Measurements from ENCODE around the gene TMEM171.
A peak's percentile ranks its signal among the peaks of the same experiment; 100 is the strongest.

Gene TMEM171

DNA sequence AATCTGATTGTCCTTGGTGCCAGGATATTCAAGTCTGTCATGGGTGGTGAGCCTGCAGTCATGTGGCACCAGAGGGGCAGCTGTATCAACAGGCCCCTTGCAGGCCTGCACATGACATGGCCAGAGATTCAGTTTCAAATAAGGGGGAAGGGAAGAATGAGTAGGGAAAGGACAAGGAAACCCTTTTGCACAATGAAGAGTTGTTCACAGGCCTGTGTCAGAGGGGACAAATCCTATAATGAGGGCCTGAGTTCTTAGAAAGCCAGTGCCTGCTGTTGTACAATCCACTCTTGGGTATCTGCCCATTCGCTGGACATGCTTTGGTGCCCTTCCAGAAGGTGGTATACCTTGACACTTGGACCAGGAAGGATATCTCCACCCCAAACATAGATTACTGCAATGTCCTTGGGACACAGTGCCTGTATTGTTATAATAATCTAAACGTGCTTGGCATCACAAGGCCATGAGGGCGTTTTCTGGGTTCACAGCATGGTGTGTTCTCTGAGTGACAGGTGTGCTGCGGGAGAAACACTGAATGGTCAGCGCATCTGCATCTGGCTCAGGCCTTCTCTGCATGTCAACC, 1.9 kb upstream of the TMEM171 start:
- no peak for DNase-seq (ENCODE audit: low read depth in 2 of 2)
- no peak overlapping the region for H3K4me3 ChIP-seq (replicated peaks in 1 of 2; ENCODE audit: low read depth in 2 of 2, low read length in 2 of 2)
- no peak for TF ChIP-seq CTCF (IDR thresholded peaks at IDR 0.05; ENCODE audit: low read depth, low read length)

DNA sequence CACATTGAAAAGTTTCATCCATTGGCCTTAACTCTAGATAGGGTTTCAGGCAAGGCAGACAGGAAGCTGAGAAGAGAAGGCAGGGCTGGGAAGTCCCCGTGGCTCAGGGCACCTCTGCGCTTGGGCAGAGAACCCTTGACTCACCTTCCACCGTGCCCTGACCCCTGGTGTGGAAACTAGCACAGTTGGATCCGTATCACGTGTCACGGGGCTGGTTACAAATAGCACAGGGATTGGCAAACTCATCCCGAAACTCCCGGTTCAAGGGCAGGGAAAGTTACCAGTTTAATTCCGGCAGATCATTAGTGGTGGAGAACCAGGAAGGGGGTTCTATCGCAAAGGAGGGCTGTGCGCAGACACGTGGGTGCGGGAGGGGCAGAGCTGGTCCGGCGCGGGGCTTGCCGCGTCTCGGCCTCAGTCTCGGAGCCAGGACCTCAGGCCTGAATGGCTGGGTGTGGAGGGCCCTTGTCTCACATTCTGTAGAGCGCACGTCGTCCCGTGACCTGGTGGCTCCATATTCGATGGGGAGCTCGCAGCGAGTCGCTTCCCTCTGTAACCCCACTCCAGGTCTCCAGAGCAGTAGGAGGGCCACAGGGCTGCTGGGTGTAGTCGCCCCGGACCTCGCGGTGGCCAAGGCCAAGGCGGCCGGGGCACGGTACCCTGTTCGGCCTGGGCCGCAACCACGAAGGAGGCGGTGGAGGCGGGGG, 771 bp upstream of the TMEM171 start:
- peak overlapping the region in 1 of 2 donors; percentile 77 for H3K4me3 ChIP-seq (replicated peaks in 1 of 2; ENCODE audit: low read depth in 2 of 2, low read length in 2 of 2)
- DNase-seq (ENCODE audit: low read depth in 2 of 2): peak in 1 of 2 donors; percentile 58
- TF ChIP-seq CTCF (IDR thresholded peaks at IDR 0.05; ENCODE audit: low read depth, low read length): no peak

- no peak for DNase-seq (ENCODE audit: low read depth in 2 of 2)
- TF ChIP-seq CTCF (IDR thresholded peaks at IDR 0.05; ENCODE audit: low read depth, low read length): no peak
- H3K4me3 ChIP-seq (replicated peaks in 1 of 2; ENCODE audit: low read depth in 2 of 2, low read length in 2 of 2): peak overlapping the region; percentile 61 to 77
Observed at GRCh38 chr5:73121119-73121463, 716 bp downstream of the TMEM171 start.

- peak; percentile 84 to 96 for DNase-seq (ENCODE audit: low read depth in 2 of 2)
- H3K4me3 ChIP-seq (replicated peaks in 1 of 2; ENCODE audit: low read depth in 2 of 2, low read length in 2 of 2): no peak overlapping the region
- TF ChIP-seq CTCF (IDR thresholded peaks at IDR 0.05; ENCODE audit: low read depth, low read length): no peak
Observed at GRCh38 chr5:73122875-73123810, 2.8 kb downstream of the TMEM171 start.

- DNase-seq (ENCODE audit: low read depth in 2 of 2): no peak
- TF ChIP-seq CTCF (IDR thresholded peaks at IDR 0.05; ENCODE audit: low read depth, low read length): no peak
- no peak overlapping the region for H3K4me3 ChIP-seq (replicated peaks in 1 of 2; ENCODE audit: low read depth in 2 of 2, low read length in 2 of 2)
Observed at GRCh38 chr5:73125289-73125688, 4.9 kb downstream of the TMEM171 start.

GRCh38 chr5:73126381-73126780, 6.0 kb downstream of the TMEM171 start:
- DNase-seq (ENCODE audit: low read depth in 2 of 2): no peak
- H3K4me3 ChIP-seq (replicated peaks in 1 of 2; ENCODE audit: low read depth in 2 of 2, low read length in 2 of 2): no peak overlapping the region
- TF ChIP-seq CTCF (IDR thresholded peaks at IDR 0.05; ENCODE audit: low read depth, low read length): no peak
